Measurements from ENCODE around the gene CCL5.

CCL5 gene

GRCh38 chr17:35879773-35880654 is at the start of gene CCL5:
Gene CCL5, minus strand, starts transcription at chr17:35880360.
- Mint-ChIP-seq H3K9me3 (no peaks in the 10 kb centered on the region), H3K4me1 (ENCODE audit: low read depth) (peaks cover 32% of the 10 kb centered on the region)

GRCh38 chr17:35927714-35928113 is 47.6 kb upstream of the CCL5 start:
- intact Hi-C loops (cut with micrococcal nuclease) = no loop called here
- Mint-ChIP-seq H3K9me3 (no peaks in the 10 kb centered on the region), H3K27ac (no peak overlapping the region), H3K27me3 (peaks cover 4% of the 10 kb centered on the region), H3K36me3 (ENCODE audit: low read depth) (no peaks in the 10 kb centered on the region), H3K4me3 (no peak overlapping the region), H3K4me1 (ENCODE audit: low read depth) (peaks cover 18% of the 10 kb centered on the region)

More at GRCh38 chr17:35879773-35880654, at the start of gene CCL5:
- no peaks in the 10 kb centered on the region for H3K36me3 Mint-ChIP-seq (ENCODE audit: low read depth)
- intact Hi-C loops (cut with micrococcal nuclease) = no loop called here
- H3K27ac Mint-ChIP-seq = no peak within 1 kb of the TSS
- H3K27me3 Mint-ChIP-seq = peaks cover 2% of the 10 kb centered on the region
- H3K4me3 Mint-ChIP-seq = no peak within 1 kb of the TSS

DNA sequence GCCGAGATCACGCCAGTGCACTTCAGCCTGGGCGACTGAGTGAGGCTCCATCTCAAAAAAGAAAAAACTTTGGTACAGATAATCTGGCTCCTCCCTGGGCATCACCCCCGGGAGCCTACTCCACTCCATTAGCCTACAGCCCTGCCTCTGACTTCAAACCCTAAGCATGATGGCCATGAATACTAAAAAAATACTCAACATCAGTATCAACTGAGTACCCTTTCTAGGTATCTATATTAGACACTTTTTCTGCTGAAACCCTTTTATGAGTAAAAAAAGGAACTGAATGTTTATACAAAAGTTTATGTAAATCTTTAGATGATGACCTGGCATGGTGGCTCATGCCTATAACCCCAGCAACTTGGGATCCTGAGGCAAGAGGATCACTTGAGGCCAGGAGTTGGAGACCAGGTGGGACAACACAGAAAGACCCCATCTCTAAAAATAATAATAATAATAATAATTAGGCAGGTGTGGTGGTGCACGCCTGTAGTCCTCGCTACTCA is 43.5 kb upstream of the CCL5 start:
- no peaks in the 10 kb centered on the region for H3K27me3 Mint-ChIP-seq
- no peak overlapping the region for H3K27ac Mint-ChIP-seq
- no peaks in the 10 kb centered on the region for H3K9me3 Mint-ChIP-seq
- H3K36me3 Mint-ChIP-seq (ENCODE audit: low read depth) = no peaks in the 10 kb centered on the region
- intact Hi-C loops (cut with micrococcal nuclease) = no loop called here
- H3K4me3 Mint-ChIP-seq = no peak overlapping the region
- H3K4me1 Mint-ChIP-seq (ENCODE audit: low read depth) = no peaks in the 10 kb centered on the region

DNA sequence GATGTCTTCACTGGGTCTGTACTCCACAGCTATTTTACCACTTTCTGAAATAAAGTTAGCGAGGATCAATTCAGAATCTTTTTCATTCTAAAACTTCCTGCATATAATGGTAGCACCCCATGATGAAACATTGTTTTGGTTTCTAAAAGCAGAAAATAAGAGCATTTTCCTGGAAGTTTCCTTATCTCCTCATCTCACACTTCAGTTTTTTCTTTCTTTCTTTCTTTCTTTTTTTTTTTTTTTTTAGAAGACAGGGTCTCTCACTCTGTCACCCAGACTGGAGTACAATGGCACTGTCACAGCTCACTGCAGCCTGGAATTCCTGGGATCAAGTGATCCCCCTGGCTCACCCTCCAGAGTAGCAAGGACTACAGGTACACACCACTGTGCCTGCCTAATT is 40.1 kb upstream of the CCL5 start:
- no peaks in the 10 kb centered on the region for H3K36me3 Mint-ChIP-seq (ENCODE audit: low read depth)
- no peaks in the 10 kb centered on the region for H3K4me1 Mint-ChIP-seq (ENCODE audit: low read depth)
- no peaks in the 10 kb centered on the region for H3K27me3 Mint-ChIP-seq
- intact Hi-C loops (cut with micrococcal nuclease) = no loop called here
- no peaks in the 10 kb centered on the region for H3K9me3 Mint-ChIP-seq
- H3K4me3 Mint-ChIP-seq = no peak overlapping the region
- H3K27ac Mint-ChIP-seq = no peak overlapping the region

- no peaks in the 10 kb centered on the region for H3K9me3 Mint-ChIP-seq
- no peaks in the 10 kb centered on the region for H3K4me1 Mint-ChIP-seq (ENCODE audit: low read depth)
- intact Hi-C loops (cut with micrococcal nuclease) = no loop called here
- no peak overlapping the region for H3K4me3 Mint-ChIP-seq
- H3K27ac Mint-ChIP-seq = no peak overlapping the region
- H3K27me3 Mint-ChIP-seq = no peaks in the 10 kb centered on the region
- H3K36me3 Mint-ChIP-seq (ENCODE audit: low read depth) = no peaks in the 10 kb centered on the region
Observed at GRCh38 chr17:35918665-35919064, 38.5 kb upstream of the CCL5 start.

GRCh38 chr17:35917519-35918213 is 37.5 kb upstream of the CCL5 start:
- intact Hi-C loops (cut with micrococcal nuclease) = no loop called here
- Mint-ChIP-seq H3K4me1 (ENCODE audit: low read depth) (no peaks in the 10 kb centered on the region), H3K4me3 (no peak overlapping the region), H3K27ac (no peak overlapping the region), H3K36me3 (ENCODE audit: low read depth) (no peaks in the 10 kb centered on the region), H3K27me3 (no peaks in the 10 kb centered on the region), H3K9me3 (no peaks in the 10 kb centered on the region)

GRCh38 chr17:35915153-35915964 is 35.2 kb upstream of the CCL5 start:
- intact Hi-C loops (cut with micrococcal nuclease) = no loop called here
- no peak overlapping the region for H3K27ac Mint-ChIP-seq
- H3K4me1 Mint-ChIP-seq (ENCODE audit: low read depth) = no peaks in the 10 kb centered on the region
- no peaks in the 10 kb centered on the region for H3K27me3 Mint-ChIP-seq
- H3K4me3 Mint-ChIP-seq = no peak overlapping the region
- no peaks in the 10 kb centered on the region for H3K9me3 Mint-ChIP-seq
- no peaks in the 10 kb centered on the region for H3K36me3 Mint-ChIP-seq (ENCODE audit: low read depth)

GRCh38 chr17:35914354-35914753 is 34.2 kb upstream of the CCL5 start:
- Mint-ChIP-seq H3K27me3 (no peaks in the 10 kb centered on the region), H3K4me3 (no peak overlapping the region), H3K4me1 (ENCODE audit: low read depth) (no peaks in the 10 kb centered on the region), H3K36me3 (ENCODE audit: low read depth) (no peaks in the 10 kb centered on the region), H3K27ac (no peak overlapping the region), H3K9me3 (no peaks in the 10 kb centered on the region)
- intact Hi-C loops (cut with micrococcal nuclease) = no loop called here

GRCh38 chr17:35913609-35914008 is 33.4 kb upstream of the CCL5 start:
- H3K36me3 Mint-ChIP-seq (ENCODE audit: low read depth) = no peaks in the 10 kb centered on the region
- H3K4me1 Mint-ChIP-seq (ENCODE audit: low read depth) = no peaks in the 10 kb centered on the region
- no peaks in the 10 kb centered on the region for H3K27me3 Mint-ChIP-seq
- no peak overlapping the region for H3K4me3 Mint-ChIP-seq
- H3K9me3 Mint-ChIP-seq = no peaks in the 10 kb centered on the region
- H3K27ac Mint-ChIP-seq = no peak overlapping the region
- intact Hi-C loops (cut with micrococcal nuclease) = no loop called here

- no peaks in the 10 kb centered on the region for H3K9me3 Mint-ChIP-seq
- intact Hi-C loops (cut with micrococcal nuclease) = no loop called here
- no peaks in the 10 kb centered on the region for H3K27me3 Mint-ChIP-seq
- H3K4me3 Mint-ChIP-seq = no peak overlapping the region
- H3K4me1 Mint-ChIP-seq (ENCODE audit: low read depth) = no peaks in the 10 kb centered on the region
- no peak overlapping the region for H3K27ac Mint-ChIP-seq
- H3K36me3 Mint-ChIP-seq (ENCODE audit: low read depth) = no peaks in the 10 kb centered on the region
Observed at GRCh38 chr17:35912942-35913341, 32.8 kb upstream of the CCL5 start.

GRCh38 chr17:35912339-35912912 is 32.3 kb upstream of the CCL5 start:
- Mint-ChIP-seq H3K27me3 (no peaks in the 10 kb centered on the region), H3K4me3 (no peak overlapping the region), H3K9me3 (no peaks in the 10 kb centered on the region), H3K36me3 (ENCODE audit: low read depth) (no peaks in the 10 kb centered on the region), H3K27ac (no peak overlapping the region), H3K4me1 (ENCODE audit: low read depth) (no peaks in the 10 kb centered on the region)
- intact Hi-C loops (cut with micrococcal nuclease) = no loop called here

GRCh38 chr17:35909408-35909807 is 29.2 kb upstream of the CCL5 start:
- no peaks in the 10 kb centered on the region for H3K27me3 Mint-ChIP-seq
- intact Hi-C loops (cut with micrococcal nuclease) = no loop called here
- no peaks in the 10 kb centered on the region for H3K36me3 Mint-ChIP-seq (ENCODE audit: low read depth)
- H3K4me3 Mint-ChIP-seq = no peak overlapping the region
- H3K4me1 Mint-ChIP-seq (ENCODE audit: low read depth) = no peaks in the 10 kb centered on the region
- H3K27ac Mint-ChIP-seq = no peak overlapping the region
- no peaks in the 10 kb centered on the region for H3K9me3 Mint-ChIP-seq

- no peaks in the 10 kb centered on the region for H3K4me1 Mint-ChIP-seq (ENCODE audit: low read depth)
Observed at GRCh38 chr17:35907691-35908090, 27.5 kb upstream of the CCL5 start.

More at GRCh38 chr17:35907691-35908090, 27.5 kb upstream of the CCL5 start:
- intact Hi-C loops (cut with micrococcal nuclease) = no loop called here
- H3K4me3 Mint-ChIP-seq = no peak overlapping the region
- no peak overlapping the region for H3K27ac Mint-ChIP-seq
- H3K9me3 Mint-ChIP-seq = no peaks in the 10 kb centered on the region
- no peaks in the 10 kb centered on the region for H3K27me3 Mint-ChIP-seq
- no peaks in the 10 kb centered on the region for H3K36me3 Mint-ChIP-seq (ENCODE audit: low read depth)
